Astrocyte (in vitro differentiated cells and primary cell): Measurements from ENCODE around the gene TRRAP. TPM values are rescaled to one million over a fixed set of nuclear protein-coding genes. Genes with fewer than 3 reads are reported as not detected.
A peak's percentile ranks its signal among the peaks of the same experiment; 100 is the strongest.
"Not testable (repeated sequence)": the region's sequence is repeated elsewhere in the genome, so short reads cannot be mapped to it uniquely, and the experiment has no call there.

Source experiments
- DNase-seq: peaks from one replicate; pipeline ENCODE4 v3.0.0-alpha.2; 2010; ENCODE audit warnings: low read depth
- FAIRE-seq: peaks from 2 replicates; lab custom pipeline; 2011; peaks lifted over from hg19 to GRCh38; lab: Jason Lieb, UNC
- H2AFZ ChIP-seq: 2 replicates; pipeline ENCODE4 v1.6.0; 2012; ENCODE audit warnings: low read depth, low read length, inconsistent platforms
- H3K27ac ChIP-seq: 2 replicates; pipeline ENCODE4 v1.5.1; 2011; ENCODE audit warnings: low read depth, low read length, inconsistent platforms
- H3K27me3 ChIP-seq: 2 replicates; pipeline ENCODE4 v1.6.0; 2011; ENCODE audit warnings: low read length, inconsistent platforms; ENCODE audit not compliant: insufficient read depth
- H3K36me3 ChIP-seq: 2 replicates; pipeline ENCODE4 v1.5.1; 2011; ENCODE audit warnings: low read length, inconsistent platforms; ENCODE audit not compliant: insufficient read depth
- H3K4me1 ChIP-seq: 2 replicates; pipeline ENCODE4 v1.5.1; 2011; ENCODE audit warnings: low read length, inconsistent platforms; ENCODE audit not compliant: insufficient read depth
- H3K4me2 ChIP-seq: 2 replicates; pipeline ENCODE4 v1.6.0; 2012; ENCODE audit warnings: low read length, inconsistent platforms
- H3K4me3 ChIP-seq: 2 replicates; pipeline ENCODE4 v1.5.1; 2011; ENCODE audit warnings: low read depth, mild to moderate bottlenecking, low read length, inconsistent platforms; ENCODE audit not compliant: insufficient read depth
- H3K79me2 ChIP-seq: 2 replicates; pipeline ENCODE4 v1.6.0; 2012; ENCODE audit warnings: mild to moderate bottlenecking, low read length, inconsistent platforms; ENCODE audit not compliant: insufficient read depth
- H3K9ac ChIP-seq: 2 replicates; pipeline ENCODE4 v1.6.0; 2012; ENCODE audit warnings: mild to moderate bottlenecking, low read length, inconsistent platforms
- H3K9me3 ChIP-seq: 2 replicates; pipeline ENCODE4 v1.5.1; 2012; ENCODE audit warnings: low read depth, mild to moderate bottlenecking, low read length, inconsistent platforms; ENCODE audit not compliant: insufficient read depth
- H4K20me1 ChIP-seq: 2 replicates; pipeline ENCODE4 v1.6.0; 2012; ENCODE audit warnings: low read length, inconsistent platforms; ENCODE audit not compliant: insufficient read depth
- H3K27ac Mint-ChIP-seq: one replicate; pipeline ENCODE4 v1.8.0; 2021; ENCODE audit warnings: mild to moderate bottlenecking, mixed read lengths; ENCODE audit not compliant: unreplicated experiment
- H3K27me3 Mint-ChIP-seq: one replicate; pipeline ENCODE4 v1.8.0; 2021; ENCODE audit warnings: low read depth, mixed read lengths; ENCODE audit not compliant: unreplicated experiment
- H3K36me3 Mint-ChIP-seq: one replicate; pipeline ENCODE4 v1.8.0; 2021; ENCODE audit warnings: low read depth, mixed read lengths; ENCODE audit not compliant: unreplicated experiment
- H3K4me1 Mint-ChIP-seq: one replicate; pipeline ENCODE4 v1.8.0; 2021; ENCODE audit warnings: low read depth, mixed read lengths; ENCODE audit not compliant: unreplicated experiment
- H3K4me3 Mint-ChIP-seq: one replicate; pipeline ENCODE4 v1.8.0; 2021; ENCODE audit warnings: mild to moderate bottlenecking, moderate library complexity, mixed read lengths; ENCODE audit not compliant: unreplicated experiment
- H3K9me3 Mint-ChIP-seq: one replicate; pipeline ENCODE4 v1.8.0; 2021; ENCODE audit warnings: mild to moderate bottlenecking, mixed read lengths; ENCODE audit not compliant: unreplicated experiment
- EZH2 ChIP-seq: IDR thresholded peaks from 2 replicates; pipeline ENCODE4 v1.6.1; 2012; ENCODE audit warnings: mild to moderate bottlenecking, low read length, inconsistent platforms; ENCODE audit not compliant: insufficient read depth
- total RNA-seq: library from RNA; stranded (reverse); gene quantifications from 2 replicates; pipeline ENCODE4 v1.2.1, GENCODE V29; 2021
- TF ChIP-seq, protein P1 (sequence below): IDR thresholded peaks from 2 replicates; pipeline ENCODE4 v1.5.1; 2011; ENCODE audit warnings: low read depth, mild to moderate bottlenecking, inconsistent platforms, low read length, moderate library complexity; ENCODE audit not compliant: insufficient read depth

TRRAP gene
- total RNA-seq, 1 donor from 2014 or later: 33.5 TPM

DNA sequence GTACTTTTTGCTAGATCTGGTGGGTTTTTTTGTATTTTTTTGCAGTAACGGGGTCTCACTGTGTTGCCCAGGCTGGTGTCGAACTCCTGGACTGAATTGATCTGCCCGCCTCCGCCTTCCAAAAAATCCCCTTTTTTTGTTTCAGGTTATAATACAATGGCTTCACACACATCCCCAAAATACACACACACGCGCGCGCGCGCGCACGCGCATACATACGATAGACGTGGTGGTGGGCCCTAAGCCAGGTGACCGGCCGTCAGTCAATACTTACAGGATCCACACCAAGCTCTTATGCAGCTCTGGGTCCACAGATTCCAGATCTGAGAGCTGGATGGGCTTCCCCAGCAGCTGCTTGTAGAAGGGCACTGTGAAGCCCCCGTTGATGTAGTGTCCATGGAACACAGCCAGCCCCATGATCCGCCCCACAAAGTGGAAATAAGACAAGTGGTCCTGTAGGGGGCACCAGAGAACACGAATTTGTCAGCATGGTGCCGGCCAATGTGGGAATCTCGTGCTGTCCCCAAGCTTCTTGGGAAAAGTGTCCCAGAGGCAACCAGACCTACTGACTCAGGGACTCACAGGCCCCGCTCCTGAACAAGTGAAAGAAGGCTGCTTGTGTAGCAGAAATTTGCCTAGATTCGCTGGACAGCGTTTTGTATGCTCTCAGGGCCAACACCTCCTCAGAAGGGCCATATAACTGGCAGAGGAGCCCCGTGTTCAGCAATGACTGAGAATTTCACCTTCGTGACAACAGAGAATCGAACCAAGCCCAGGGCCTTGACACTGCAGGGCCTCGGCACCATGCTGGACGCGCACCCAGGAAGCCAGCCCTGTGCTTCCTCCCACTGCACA, 162.0 kb downstream of the TRRAP start:
- DNase-seq (peak; percentile 62), FAIRE-seq (no peak)
- Histone ChIP-seq H3K4me1 (peaks cover 21% of the 10 kb centered on the region), H3K79me2 (peaks cover 2% of the 10 kb centered on the region), H3K9me3 (no peaks in the 10 kb centered on the region), H2AFZ (no peak overlapping the region), H3K27me3 (no peaks in the 10 kb centered on the region), H3K4me2 (peak overlapping the region; percentile 57), H3K4me3 (no peak overlapping the region), H3K9ac (peak overlapping the region; percentile 68), H3K27ac (peak overlapping the region; percentile 73), H4K20me1 (peaks cover 49% of the 10 kb centered on the region), H3K36me3 (peaks cover 51% of the 10 kb centered on the region)
- TF ChIP-seq EZH2: no peak
- TF ChIP-seq, protein P1, sequence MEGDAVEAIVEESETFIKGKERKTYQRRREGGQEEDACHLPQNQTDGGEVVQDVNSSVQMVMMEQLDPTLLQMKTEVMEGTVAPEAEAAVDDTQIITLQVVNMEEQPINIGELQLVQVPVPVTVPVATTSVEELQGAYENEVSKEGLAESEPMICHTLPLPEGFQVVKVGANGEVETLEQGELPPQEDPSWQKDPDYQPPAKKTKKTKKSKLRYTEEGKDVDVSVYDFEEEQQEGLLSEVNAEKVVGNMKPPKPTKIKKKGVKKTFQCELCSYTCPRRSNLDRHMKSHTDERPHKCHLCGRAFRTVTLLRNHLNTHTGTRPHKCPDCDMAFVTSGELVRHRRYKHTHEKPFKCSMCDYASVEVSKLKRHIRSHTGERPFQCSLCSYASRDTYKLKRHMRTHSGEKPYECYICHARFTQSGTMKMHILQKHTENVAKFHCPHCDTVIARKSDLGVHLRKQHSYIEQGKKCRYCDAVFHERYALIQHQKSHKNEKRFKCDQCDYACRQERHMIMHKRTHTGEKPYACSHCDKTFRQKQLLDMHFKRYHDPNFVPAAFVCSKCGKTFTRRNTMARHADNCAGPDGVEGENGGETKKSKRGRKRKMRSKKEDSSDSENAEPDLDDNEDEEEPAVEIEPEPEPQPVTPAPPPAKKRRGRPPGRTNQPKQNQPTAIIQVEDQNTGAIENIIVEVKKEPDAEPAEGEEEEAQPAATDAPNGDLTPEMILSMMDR: peak; percentile 63
- H3K4me1 Mint-ChIP-seq: peaks cover 29% of the 10 kb centered on the region
- peak overlapping the region; percentile 86 for H3K27ac Mint-ChIP-seq
- peaks cover 35% of the 10 kb centered on the region for H3K36me3 Mint-ChIP-seq
- H3K27me3 Mint-ChIP-seq: no peaks in the 10 kb centered on the region
- H3K9me3 Mint-ChIP-seq: no peaks in the 10 kb centered on the region
- H3K4me3 Mint-ChIP-seq: peak overlapping the region; percentile 45

DNA sequence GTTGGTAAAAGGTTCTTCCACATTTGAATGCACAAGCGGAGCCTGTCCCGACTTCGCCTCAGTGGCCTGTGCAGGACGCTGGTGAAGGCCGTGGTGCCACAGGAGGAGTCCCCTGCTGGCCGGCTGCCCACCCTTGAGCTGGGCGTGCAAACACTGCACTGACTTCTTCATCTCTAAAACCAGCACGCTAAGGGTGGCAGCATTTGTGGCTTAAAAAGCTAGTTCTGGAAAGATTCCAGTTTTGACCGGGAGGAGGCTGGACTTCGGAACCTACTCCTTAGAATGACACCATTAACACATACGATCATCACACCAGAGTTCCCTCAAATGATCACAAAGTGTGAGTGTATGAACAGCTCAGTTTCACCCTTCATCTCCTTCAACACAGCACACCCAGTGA, 163.2 kb downstream of the TRRAP start:
- H3K4me2 ChIP-seq: no peak overlapping the region
- Mint-ChIP-seq H3K36me3 (peaks cover 35% of the 10 kb centered on the region), H3K27ac (no peak overlapping the region), H3K9me3 (no peaks in the 10 kb centered on the region), H3K4me1 (peaks cover 28% of the 10 kb centered on the region), H3K4me3 (no peak overlapping the region), H3K27me3 (no peaks in the 10 kb centered on the region)
- H3K4me3 ChIP-seq: no peak overlapping the region
- no peak overlapping the region for H3K9ac ChIP-seq
- DNase-seq: no peak
- no peaks in the 10 kb centered on the region for H3K9me3 ChIP-seq
- no peak for FAIRE-seq
- H3K36me3 ChIP-seq: peaks cover 53% of the 10 kb centered on the region
- no peak overlapping the region for H3K27ac ChIP-seq
- no peaks in the 10 kb centered on the region for H3K27me3 ChIP-seq
- peaks cover 37% of the 10 kb centered on the region for H4K20me1 ChIP-seq
- H3K79me2 ChIP-seq: peaks cover 2% of the 10 kb centered on the region
- H3K4me1 ChIP-seq: peaks cover 21% of the 10 kb centered on the region
- no peak overlapping the region for H2AFZ ChIP-seq
- no peak for TF ChIP-seq EZH2
- TF ChIP-seq, protein P1: no peak

DNA sequence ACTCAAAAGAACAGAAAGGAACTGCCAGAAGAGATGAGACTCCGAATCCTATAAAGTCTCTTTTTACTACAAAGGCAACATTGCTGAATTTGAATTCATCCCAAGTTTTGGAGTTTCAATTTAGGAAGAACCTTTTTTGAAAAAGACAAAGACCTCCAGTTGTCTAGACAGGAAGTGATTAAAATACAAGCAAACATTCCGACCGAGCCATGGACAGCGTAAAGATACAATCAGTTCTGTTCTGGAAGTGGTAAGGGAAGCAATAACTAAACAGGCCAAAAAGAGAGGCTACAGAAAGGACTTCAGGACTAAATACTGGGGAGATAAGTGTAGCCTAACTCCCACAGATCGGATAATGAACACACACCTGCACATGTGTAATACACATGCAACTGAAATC, 164.6 kb downstream of the TRRAP start:
- no peak for TF ChIP-seq EZH2
- TF ChIP-seq, protein P1: no peak
- no peak overlapping the region for H3K9ac ChIP-seq
- peak overlapping the region; percentile 53 for H3K27ac ChIP-seq

DNA sequence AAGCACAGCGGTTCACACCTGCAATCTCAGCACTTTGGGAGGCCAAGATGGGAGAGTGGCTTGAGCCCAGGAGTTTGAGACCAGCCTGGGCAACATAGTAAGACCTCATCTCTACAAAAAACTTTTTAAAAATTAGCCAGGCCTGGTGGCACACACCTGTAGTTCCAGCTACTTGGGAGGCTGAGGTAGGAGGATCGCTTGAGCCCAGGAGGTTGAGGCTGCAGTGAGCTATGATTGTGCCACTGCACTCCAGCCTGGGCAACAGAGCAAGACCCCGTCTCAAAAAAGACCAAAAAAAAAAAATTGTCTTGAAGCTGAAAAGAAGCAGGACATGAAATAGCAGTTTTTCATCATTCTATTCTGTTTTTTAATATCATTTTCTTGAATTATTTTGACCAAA, 166.5 kb downstream of the TRRAP start:
- not testable (repeated sequence) for H3K79me2 ChIP-seq, DNase-seq, H3K4me3 ChIP-seq, H3K27ac Mint-ChIP-seq, H3K9me3 Mint-ChIP-seq, H3K27me3 ChIP-seq, H3K9ac ChIP-seq, H3K9me3 ChIP-seq, FAIRE-seq, H3K4me3 Mint-ChIP-seq, H3K27ac ChIP-seq, H3K27me3 Mint-ChIP-seq, H2AFZ ChIP-seq, H3K4me2 ChIP-seq
- Histone ChIP-seq H3K36me3 (peaks cover 50% of the 10 kb centered on the region), H3K4me1 (peaks cover 18% of the 10 kb centered on the region), H4K20me1 (peaks cover 18% of the 10 kb centered on the region)
- Mint-ChIP-seq H3K36me3 (peaks cover 43% of the 10 kb centered on the region), H3K4me1 (peaks cover 36% of the 10 kb centered on the region)

More for the DNA sequence above, 164.6 kb downstream of the TRRAP start:
- Histone ChIP-seq H3K4me3 (no peak overlapping the region), H2AFZ (no peak overlapping the region), H4K20me1 (peaks cover 23% of the 10 kb centered on the region), H3K36me3 (peaks cover 51% of the 10 kb centered on the region), H3K4me1 (peaks cover 18% of the 10 kb centered on the region), H3K79me2 (peaks cover 5% of the 10 kb centered on the region), H3K9me3 (no peaks in the 10 kb centered on the region), H3K4me2 (peak overlapping the region; percentile 51), H3K27me3 (no peaks in the 10 kb centered on the region)
- FAIRE-seq: peak; percentile 56
- peaks cover 33% of the 10 kb centered on the region for H3K36me3 Mint-ChIP-seq
- H3K27ac Mint-ChIP-seq: peak overlapping the region; percentile 83
- H3K9me3 Mint-ChIP-seq: no peaks in the 10 kb centered on the region
- peak overlapping the region; percentile 23 for H3K4me3 Mint-ChIP-seq
- peaks cover 36% of the 10 kb centered on the region for H3K4me1 Mint-ChIP-seq
- DNase-seq: peak; percentile 63
- no peaks in the 10 kb centered on the region for H3K27me3 Mint-ChIP-seq
